ES-I3 (cell line): ENCODE measurements around the gene TMEM178B.
"Not testable (repeated sequence)": the region's sequence is repeated elsewhere in the genome, so short reads cannot be mapped to it uniquely, and the experiment has no call there.

Source experiments
- H3K36me3 ChIP-seq: 2 replicates; pipeline ENCODE4 v1.6.1; 2013; ENCODE audit warnings: mild to moderate bottlenecking, low read length, control low read depth, moderate library complexity; ENCODE audit not compliant: insufficient read depth
- H3K4me1 ChIP-seq: 2 replicates; pipeline ENCODE4 v1.6.1; 2013; ENCODE audit warnings: mild to moderate bottlenecking, control low read depth, low read length; ENCODE audit not compliant: insufficient read depth
- H3K9ac ChIP-seq: 2 replicates; pipeline ENCODE4 v1.6.1; 2013; ENCODE audit warnings: low read depth, mild to moderate bottlenecking, low read length, moderate library complexity
- H3K9me3 ChIP-seq: 2 replicates; pipeline ENCODE4 v1.6.1; 2013; ENCODE audit warnings: mild to moderate bottlenecking, low read length, moderate library complexity; ENCODE audit not compliant: control insufficient read depth, insufficient read depth

The TMEM178B gene

GRCh38 chr7:141102436-141102835, 28.6 kb downstream of the TMEM178B start:
- Histone ChIP-seq H3K36me3 (no peaks in the 10 kb centered on the region), H3K4me1 (no peaks in the 10 kb centered on the region), H3K9ac (no peak overlapping the region)

GRCh38 chr7:141103847-141104429, 30.1 kb downstream of the TMEM178B start:
- H3K4me1 ChIP-seq: no peaks in the 10 kb centered on the region
- H3K9me3 ChIP-seq: no peaks in the 10 kb centered on the region
- no peaks in the 10 kb centered on the region for H3K36me3 ChIP-seq
- H3K9ac ChIP-seq: no peak overlapping the region

More at GRCh38 chr7:141102436-141102835, 28.6 kb downstream of the TMEM178B start:
- H3K9me3 ChIP-seq: no peaks in the 10 kb centered on the region

GRCh38 chr7:141113131-141113530, 39.3 kb downstream of the TMEM178B start:
- Histone ChIP-seq H3K9me3 (no peaks in the 10 kb centered on the region), H3K9ac (no peak overlapping the region), H3K4me1 (no peaks in the 10 kb centered on the region), H3K36me3 (no peaks in the 10 kb centered on the region)

GRCh38 chr7:141114029-141114664, 40.3 kb downstream of the TMEM178B start:
- Histone ChIP-seq H3K9ac (no peak overlapping the region), H3K36me3 (no peaks in the 10 kb centered on the region)

GRCh38 chr7:141115965-141116364, 42.1 kb downstream of the TMEM178B start:
- no peaks in the 10 kb centered on the region for H3K9me3 ChIP-seq
- no peaks in the 10 kb centered on the region for H3K36me3 ChIP-seq
- no peak overlapping the region for H3K9ac ChIP-seq
- no peaks in the 10 kb centered on the region; the same call in 1 of the 2 replicates for H3K4me1 ChIP-seq

More at GRCh38 chr7:141114029-141114664, 40.3 kb downstream of the TMEM178B start:
- no peaks in the 10 kb centered on the region; the same call in 1 of the 2 replicates for H3K4me1 ChIP-seq
- H3K9me3 ChIP-seq: no peaks in the 10 kb centered on the region

- H3K9ac ChIP-seq, H3K9me3 ChIP-seq, H3K4me1 ChIP-seq, H3K36me3 ChIP-seq: not testable (repeated sequence)
These were observed 42.8 kb downstream of the TMEM178B start for GRCh38 chr7:141116661-141117060.

- Histone ChIP-seq H3K9me3 (no peaks in the 10 kb centered on the region), H3K4me1 (no peaks in the 10 kb centered on the region; the same call in 1 of the 2 replicates), H3K9ac (no peak overlapping the region), H3K36me3 (no peaks in the 10 kb centered on the region)
These were observed 44.9 kb downstream of the TMEM178B start for GRCh38 chr7:141118767-141119166.

- no peak overlapping the region for H3K9ac ChIP-seq
- H3K4me1 ChIP-seq: no peaks in the 10 kb centered on the region; the same call in 1 of the 2 replicates
- H3K9me3 ChIP-seq: no peaks in the 10 kb centered on the region
- no peaks in the 10 kb centered on the region for H3K36me3 ChIP-seq
These were observed 45.3 kb downstream of the TMEM178B start for GRCh38 chr7:141119187-141119586.

- Histone ChIP-seq H3K4me1 (no peaks in the 10 kb centered on the region; the same call in 1 of the 2 replicates), H3K9ac (no peak overlapping the region), H3K9me3 (no peaks in the 10 kb centered on the region)
These were observed 48.9 kb downstream of the TMEM178B start for GRCh38 chr7:141122736-141123135.

GRCh38 chr7:141123522-141123921, 49.7 kb downstream of the TMEM178B start:
- Histone ChIP-seq H3K9me3 (no peaks in the 10 kb centered on the region), H3K4me1 (no peaks in the 10 kb centered on the region; the same call in 1 of the 2 replicates), H3K9ac (no peak overlapping the region), H3K36me3 (no peaks in the 10 kb centered on the region)

More at GRCh38 chr7:141122736-141123135, 48.9 kb downstream of the TMEM178B start:
- H3K36me3 ChIP-seq: no peaks in the 10 kb centered on the region

GRCh38 chr7:141126107-141126506, 52.2 kb downstream of the TMEM178B start:
- Histone ChIP-seq H3K4me1 (no peaks in the 10 kb centered on the region), H3K9ac (no peak overlapping the region), H3K36me3 (no peaks in the 10 kb centered on the region), H3K9me3 (no peaks in the 10 kb centered on the region)

GRCh38 chr7:141128506-141128905, 54.6 kb downstream of the TMEM178B start:
- no peaks in the 10 kb centered on the region for H3K4me1 ChIP-seq
- no peaks in the 10 kb centered on the region for H3K36me3 ChIP-seq
- H3K9me3 ChIP-seq: no peaks in the 10 kb centered on the region
- no peak overlapping the region for H3K9ac ChIP-seq

GRCh38 chr7:141128931-141129330, 55.1 kb downstream of the TMEM178B start:
- no peaks in the 10 kb centered on the region for H3K9me3 ChIP-seq
- no peak overlapping the region for H3K9ac ChIP-seq
- no peaks in the 10 kb centered on the region for H3K36me3 ChIP-seq
- no peaks in the 10 kb centered on the region for H3K4me1 ChIP-seq

- no peaks in the 10 kb centered on the region for H3K36me3 ChIP-seq
- H3K9ac ChIP-seq: no peak overlapping the region
- H3K9me3 ChIP-seq: no peaks in the 10 kb centered on the region
These were observed 58.8 kb downstream of the TMEM178B start for GRCh38 chr7:141132671-141133070.

GRCh38 chr7:141133646-141134045, 59.8 kb downstream of the TMEM178B start:
- Histone ChIP-seq H3K9me3 (no peaks in the 10 kb centered on the region), H3K9ac (no peak overlapping the region), H3K36me3 (no peaks in the 10 kb centered on the region), H3K4me1 (no peaks in the 10 kb centered on the region)

More at GRCh38 chr7:141132671-141133070, 58.8 kb downstream of the TMEM178B start:
- no peaks in the 10 kb centered on the region for H3K4me1 ChIP-seq
